Measurements from ENCODE around the gene ATP5F1D.
A peak's percentile ranks its signal among the peaks of the same experiment; 100 is the strongest.
"Not testable (repeated sequence)": the region's sequence is repeated elsewhere in the genome, so short reads cannot be mapped to it uniquely, and the experiment has no call there.

The ATP5F1D gene

DNA sequence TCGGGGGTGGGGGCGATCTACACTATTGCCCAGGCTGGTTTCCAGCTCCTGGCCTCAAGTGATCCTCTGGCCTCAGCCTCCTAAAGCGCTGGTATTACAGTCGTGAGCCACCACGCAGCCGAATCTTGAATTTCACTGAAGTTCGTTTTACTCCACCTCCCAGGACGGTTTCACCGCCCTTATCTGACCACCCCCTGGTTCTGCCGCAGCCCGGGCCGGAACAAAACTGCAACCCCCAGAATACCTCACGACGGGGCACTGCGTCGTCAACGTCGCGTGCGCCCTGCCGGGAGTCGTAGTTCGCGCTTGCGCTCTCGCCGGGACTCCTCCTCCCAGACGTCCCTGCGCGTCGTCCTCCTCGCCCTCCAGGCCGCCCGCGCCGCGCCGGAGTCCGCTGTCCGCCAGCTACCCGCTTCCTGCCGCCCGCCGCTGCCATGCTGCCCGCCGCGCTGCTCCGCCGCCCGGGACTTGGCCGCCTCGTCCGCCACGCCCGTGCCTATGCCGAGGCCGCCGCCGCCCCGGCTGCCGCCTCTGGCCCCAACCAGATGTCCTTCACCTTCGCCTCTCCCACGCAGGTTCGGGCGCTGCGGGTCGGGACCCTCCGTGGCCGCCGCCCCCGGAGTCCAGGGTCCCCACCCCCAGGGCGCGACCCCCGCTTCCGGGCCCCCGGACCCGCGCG is at the start of gene ATP5F1D:
TSS of gene ATP5F1D (plus strand) at position 335 of the 679 bp plus-strand sequence. CDS start at position 435, 100 bp downstream.
- peak; percentile 94 for DNase-seq

DNA sequence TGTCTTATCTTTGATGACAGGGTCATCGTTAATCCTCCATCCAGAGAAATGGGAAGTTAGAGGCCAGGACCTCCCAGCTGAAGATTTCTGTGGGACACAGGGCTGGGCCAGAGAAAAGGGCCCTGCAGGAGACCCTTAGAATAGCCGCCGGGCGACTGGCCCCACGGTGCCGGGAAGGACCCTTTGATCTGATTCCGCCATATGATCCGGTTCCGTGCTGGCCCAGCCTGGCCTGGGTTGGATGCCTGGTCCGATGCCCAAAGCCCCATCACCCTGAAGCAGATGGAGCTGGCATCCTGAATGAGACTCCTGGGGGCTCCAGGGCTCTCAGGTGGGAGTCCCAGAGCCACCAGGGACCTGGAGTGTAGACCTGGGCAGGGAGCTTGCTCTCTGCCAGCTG is 42.0 kb upstream of the ATP5F1D start:
- DNase-seq, result no peak

DNA sequence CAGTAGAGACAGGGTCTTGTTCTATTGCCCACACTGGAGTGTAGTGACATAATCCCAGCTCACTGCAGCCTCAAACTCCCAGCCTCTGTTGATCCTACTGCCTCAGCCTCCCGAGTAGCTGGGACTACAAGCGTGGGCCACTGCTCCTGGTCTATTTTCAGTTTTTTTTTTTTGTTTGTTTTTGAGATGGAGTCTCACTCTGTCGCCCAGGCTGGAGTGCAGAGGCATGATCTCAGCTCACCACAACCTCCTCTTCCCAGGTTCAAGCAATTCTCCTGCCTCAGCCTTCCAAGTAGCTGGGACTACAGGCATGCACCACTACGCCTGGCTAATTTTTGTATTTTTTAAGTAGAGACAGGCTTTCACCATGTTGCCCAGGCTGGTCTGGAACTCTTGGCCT is 40.9 kb upstream of the ATP5F1D start:
- DNase-seq, result not testable (repeated sequence)

DNA sequence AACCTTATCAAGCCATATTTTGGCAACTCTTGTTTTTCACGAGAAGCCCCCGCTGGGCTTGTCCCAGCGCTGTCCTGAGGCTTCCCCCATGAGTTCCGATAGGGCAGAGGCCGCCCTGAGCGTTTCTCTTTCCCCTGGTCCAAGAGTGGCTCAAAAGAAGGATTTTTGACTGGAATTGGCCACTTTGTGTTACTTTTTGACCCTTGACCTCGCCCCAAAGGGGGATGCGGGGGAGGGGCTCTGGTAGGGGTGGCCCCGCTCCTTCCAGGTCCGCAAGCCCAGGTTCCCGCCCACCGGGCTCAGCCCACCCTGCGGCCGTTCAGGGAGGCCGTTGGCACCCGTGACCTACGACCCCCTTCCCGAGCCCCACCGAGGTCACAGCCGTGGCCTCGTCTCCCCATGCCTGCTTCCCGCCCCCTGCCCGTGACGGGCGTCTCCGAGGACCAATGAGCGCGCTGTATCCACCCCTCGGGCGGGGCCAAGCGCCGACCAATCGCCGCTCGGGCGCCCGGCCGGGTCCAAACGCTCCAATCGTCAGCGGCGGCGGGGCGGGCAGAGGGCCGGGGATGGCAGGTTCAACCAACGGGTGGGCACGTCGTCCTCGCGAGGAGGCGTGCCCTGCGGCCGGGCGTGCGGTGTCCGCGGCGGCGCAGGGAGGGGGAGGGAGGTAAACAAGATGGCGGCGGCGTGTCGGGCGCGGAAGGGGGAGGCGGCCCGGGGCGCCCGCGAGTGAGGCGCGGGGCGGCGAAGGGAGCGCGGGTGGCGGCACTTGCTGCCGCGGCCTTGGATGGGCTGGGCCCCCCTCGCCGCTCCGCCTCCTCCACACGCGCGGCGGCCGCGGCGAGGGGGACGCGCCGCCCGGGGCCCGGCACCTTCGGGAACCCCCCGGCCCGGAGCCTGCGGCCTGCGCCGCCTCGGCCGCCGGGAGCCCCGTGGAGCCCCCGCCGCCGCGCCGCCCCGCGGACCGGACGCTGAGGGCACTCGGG is 36.1 kb upstream of the ATP5F1D start, which contains the start of gene STK11:
TSS of gene STK11 (plus strand) at position 665 of the 986 bp plus-strand sequence. CDS start 1,136 bp downstream, outside the sequence.
- DNase-seq, result peak; percentile 100

DNA sequence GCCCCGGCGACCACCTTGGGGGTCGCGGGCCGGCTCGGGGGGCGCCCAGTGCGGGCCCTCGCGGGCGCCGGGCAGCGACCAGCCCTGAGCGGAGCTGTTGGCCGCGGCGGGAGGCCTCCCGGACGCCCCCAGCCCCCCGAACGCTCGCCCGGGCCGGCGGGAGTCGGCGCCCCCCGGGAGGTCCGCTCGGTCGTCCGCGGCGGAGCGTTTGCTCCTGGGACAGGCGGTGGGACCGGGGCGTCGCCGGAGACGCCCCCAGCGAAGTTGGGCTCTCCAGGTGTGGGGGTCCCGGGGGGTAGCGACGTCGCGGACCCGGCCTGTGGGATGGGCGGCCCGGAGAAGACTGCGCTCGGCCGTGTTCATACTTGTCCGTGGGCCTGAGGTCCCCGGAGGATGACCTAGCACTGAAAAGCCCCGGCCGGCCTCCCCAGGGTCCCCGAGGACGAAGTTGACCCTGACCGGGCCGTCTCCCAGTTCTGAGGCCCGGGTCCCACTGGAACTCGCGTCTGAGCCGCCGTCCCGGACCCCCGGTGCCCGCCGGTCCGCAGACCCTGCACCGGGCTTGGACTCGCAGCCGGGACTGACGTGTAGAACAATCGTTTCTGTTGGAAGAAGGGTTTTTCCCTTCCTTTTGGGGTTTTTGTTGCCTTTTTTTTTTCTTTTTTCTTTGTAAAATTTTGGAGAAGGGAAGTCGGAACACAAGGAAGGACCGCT is 35.2 kb upstream of the ATP5F1D start:
- DNase-seq, result no peak

DNA sequence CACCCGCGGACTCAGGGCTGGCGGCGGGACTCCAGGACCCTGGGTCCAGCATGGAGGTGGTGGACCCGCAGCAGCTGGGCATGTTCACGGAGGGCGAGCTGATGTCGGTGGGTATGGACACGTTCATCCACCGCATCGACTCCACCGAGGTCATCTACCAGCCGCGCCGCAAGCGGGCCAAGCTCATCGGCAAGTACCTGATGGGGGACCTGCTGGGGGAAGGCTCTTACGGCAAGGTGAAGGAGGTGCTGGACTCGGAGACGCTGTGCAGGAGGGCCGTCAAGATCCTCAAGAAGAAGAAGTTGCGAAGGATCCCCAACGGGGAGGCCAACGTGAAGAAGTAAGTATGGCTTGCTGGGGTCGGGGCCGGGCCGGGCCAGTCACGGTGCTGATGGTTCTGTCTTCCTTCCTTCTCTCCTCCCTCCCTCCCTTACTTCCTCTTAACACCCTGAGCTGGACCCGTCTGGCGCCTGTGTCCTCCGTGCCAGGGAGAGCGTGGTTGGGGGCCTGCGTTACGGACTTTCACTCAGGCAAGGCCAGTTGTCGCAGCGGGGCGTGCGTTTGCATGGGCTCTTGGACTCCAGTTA is 34.6 kb upstream of the ATP5F1D start:
- peak; percentile 70 for DNase-seq

DNA sequence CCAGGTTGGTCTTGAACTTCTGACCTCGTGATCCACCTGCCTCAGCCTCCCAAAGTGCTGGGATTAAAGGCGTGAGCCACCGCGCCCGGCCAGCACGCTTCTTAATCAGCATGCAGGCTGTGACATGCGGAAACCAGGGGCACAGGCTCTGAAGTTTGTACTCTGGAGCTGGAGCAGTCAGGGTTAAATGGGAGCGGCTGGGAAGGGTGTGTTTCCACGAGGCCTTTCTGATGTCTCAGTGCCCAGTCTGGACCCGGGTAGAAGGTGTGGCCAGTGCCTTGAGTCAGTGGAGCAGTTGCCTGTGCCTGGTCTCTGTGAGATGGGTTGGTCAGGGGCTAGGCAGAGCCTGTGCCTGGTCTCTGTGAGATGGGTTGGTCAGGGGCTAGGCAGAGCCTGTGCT is 32.7 kb upstream of the ATP5F1D start:
- not testable (repeated sequence) for DNase-seq

DNA sequence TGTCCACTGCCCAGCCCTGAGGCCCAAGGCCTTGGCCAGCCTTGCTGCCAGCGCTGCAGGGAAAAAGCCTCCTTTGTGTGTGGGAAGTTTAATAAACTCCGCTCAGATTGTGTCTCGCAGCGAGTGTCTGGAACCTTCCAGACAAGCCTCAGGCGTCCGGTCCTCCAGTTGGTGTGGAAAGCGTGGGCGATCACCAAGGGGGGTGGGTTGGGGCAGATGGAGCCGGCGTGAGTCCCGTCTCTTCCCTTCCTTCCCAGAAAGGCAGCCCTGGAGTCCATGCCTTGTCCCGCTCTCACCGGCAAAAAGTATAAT is 31.4 kb upstream of the ATP5F1D start:
- no peak for DNase-seq

DNA sequence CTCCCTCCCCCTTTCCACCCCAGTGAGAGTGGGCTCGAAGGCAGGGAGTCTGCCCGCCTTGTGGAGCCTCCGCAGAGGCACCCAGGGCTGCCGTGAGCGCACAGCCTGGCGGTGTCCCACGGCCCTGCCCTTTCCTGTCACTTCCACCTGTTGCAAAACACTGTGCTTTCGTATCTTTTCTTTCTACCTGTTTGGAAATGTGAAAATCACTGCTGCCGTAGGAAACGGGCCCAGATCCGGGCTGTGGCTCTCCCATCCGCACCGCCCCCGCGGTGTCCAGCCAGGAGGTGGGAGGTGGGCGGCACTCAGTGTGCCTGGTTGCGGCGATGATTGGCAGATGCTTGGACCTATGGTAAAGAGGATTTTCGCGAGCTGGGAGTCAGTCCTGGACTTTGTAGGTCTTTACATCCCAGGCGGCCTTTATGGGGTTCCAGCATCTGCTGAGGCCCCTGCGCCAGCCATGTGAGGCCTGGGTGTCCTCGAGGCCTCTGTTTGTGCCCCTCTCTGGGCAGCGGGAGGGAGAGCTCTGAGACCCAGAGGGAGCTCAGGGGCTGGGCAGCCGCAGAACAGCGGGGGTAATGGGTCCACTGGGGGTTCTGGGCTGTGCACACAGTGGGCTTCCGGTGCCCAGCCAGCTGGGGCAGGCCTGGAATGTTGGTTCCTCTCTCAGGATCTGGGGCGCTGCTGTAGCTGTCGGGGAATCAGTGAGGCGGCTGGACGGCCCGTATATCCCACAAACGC is 29.9 kb upstream of the ATP5F1D start:
- no peak for DNase-seq

DNA sequence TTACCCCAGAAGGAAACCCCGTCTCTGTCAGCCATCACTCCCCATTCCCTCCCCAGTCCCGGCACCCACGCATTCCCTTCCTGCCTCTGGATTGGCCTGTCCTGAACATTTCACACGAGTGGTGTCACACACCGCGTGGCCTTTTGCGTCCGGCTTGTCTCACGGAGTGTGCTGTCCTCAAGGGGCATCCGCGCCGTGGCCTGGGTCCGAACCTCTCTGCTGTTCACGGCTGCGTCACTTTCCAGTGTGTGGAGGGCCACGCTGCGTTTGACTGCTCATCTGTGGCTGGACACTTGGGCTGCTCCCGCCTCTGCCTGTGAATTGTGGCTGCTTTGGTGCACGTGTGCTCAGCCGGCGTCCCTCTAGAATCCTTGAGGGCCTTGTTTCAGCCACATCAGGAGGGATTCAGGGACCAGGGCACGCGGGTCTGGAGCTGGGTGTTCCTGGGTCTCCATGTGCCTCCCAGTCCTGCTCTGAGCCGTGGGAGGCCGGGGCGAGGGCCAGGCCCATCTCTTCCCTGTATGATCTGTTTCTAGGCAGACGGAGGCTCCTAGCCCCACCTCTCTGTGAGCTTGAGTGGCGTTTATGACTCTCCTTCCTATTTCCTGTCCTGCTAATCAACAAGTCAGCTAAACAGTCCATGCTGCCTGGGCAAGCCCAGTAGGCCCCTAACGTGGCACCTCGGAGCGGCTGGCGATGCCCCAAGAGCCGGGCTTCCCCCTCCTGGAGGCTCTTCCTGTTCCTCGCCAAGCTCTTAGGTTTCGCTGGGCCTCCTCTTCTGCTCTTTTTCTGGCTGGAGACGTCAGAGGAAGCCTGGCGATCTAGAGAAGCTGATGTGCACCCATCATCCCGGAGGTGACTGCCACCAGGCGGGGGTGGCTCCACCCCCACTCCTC is 27.9 kb upstream of the ATP5F1D start:
- DNase-seq, result no peak

DNA sequence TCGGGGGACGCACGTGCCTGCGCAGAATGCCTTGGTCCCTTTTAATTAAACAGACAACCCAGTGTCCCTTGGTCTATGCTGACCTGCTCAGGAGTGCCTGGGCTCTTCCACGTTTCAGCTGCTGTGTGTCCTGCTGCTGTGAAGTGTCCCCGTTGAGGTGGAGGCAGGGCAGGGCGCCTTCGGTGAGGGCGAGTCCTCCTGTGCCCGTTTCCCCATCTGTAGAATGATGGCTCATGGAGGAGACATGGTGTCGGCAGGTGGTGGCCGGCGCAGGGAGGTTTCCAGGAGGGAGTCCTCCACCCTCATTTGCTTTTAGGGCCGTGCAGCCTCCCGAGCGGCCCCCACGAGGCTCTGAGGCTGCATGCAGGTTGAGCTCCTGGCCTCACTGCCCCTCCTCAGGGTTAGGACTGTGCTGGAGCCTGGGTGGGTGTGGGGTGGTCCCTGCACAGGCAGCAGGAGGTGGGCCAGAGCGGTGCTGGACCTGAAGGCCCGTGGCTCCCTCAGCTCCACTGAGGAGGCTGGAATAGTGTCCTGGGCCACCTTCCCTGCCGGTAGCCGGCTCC is 27.2 kb upstream of the ATP5F1D start:
- no peak for DNase-seq

DNA sequence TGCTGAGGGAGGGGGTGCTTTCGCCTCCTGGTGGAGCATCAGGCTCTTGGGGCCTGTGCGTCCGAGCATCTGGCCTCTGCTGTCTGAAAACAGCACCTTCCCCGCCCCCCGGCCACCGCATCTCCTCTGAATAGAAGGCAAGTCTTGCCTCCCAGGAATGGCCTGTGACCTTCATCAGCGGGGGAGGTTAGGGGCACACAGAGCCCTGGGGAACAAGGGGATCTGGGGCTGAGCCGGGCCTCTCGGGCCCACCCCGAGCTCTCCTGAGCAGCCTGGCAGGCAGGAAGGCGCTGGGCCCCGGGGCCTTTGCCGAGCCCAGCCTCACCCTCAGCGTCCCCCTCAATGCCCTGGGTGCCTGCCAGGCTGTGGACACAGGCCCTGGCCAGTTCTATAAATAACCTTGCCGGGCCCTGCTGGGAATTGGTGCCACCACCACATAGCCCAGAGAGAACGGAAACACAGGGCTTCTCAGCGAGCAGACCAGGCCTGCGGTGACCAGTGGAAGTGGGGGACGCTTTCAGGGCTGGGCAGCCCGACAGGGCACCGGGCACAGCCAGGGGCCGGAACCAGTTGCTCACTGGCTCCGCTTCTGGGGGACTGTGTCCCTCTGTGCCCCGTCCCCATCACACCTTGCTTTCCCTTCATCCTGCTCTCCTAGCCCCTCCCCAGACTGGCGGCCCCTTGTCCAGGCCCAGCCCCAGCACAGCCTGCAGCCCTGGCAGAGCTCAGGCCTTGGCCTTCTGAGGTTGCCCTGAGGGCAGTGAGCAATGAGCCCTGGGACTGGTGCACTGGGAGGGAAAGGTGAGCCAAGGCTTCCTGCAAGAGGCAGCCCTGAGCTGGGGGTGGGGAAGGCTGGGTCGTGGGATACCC is 26.5 kb upstream of the ATP5F1D start:
- DNase-seq, result no peak

DNA sequence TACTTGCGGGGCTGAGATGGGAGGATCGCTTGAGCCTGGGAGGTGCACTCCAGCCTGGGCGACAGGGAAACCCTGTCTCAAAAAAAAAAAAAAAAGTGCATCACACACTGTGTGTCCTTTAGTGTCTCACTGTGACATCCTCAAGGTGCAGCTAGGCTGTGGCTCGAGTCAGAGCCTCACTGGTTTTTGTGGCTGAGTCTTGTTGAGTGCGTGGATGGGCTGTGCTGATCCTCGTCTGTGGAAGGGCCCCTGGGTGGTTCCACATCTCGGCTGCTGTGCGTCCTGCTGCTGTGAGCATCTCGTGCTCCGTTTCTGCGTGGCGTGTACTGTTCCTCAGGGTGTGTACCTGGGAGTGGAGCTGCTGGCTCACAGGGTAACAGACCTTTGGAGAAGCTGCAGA is 24.8 kb upstream of the ATP5F1D start:
- no peak for DNase-seq

DNA sequence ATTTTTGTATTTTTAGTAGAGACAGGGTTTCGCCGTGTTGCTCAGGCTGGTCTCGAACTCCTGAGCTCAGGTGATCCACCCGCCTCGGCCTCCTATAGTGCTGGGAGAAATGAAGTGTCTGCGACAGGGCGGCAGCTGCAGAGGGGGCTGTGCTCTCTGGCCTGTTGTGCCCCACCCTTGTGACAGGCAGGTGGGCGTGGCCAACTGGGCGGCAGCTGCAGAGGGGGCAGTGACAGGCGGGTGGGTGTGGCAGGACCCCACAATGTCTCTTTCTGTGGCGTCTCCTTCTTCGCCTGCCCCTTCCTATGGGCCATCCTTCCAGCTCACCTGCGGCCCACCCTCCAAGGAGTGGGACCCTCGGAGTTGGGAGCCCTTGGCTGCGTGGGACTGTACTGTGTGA is 24.2 kb upstream of the ATP5F1D start:
- DNase-seq, result no peak

DNA sequence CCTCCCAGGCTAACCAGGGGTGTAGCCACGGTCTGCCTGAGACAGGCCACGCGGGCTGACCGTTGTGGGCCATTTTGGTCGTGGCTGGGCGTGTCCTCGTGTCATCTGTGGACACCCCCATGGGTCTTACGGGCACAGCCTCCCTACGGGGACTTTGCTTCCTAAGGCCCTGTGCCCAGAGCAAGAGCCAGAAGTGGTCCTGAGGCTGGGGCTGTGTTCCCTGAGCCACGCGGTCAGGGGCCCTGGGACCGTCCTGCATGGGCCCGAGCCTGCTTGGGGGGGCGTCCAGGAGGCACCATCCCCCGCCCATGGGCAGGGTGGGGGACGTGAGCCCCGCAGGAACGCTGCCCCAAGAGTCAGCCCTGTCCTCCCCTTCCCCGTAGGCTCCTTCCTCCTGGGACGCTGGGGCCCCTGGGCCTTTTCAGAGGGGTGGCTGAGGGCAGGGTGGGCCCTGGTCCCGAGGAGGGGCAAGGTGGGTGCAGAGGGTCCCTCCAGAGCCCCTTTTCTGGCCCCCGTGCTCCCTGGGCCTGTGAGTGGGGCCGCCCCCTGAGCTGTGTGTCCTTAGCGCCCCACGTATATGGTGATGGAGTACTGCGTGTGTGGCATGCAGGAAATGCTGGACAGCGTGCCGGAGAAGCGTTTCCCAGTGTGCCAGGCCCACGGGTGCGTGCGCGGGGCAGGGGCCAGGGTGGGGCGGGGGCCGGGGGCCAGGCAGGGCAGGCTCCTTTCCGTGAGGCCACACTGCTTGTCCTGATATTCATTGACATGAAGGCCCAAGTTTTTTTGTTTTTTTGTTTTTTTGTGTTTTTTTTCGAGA is 22.6 kb upstream of the ATP5F1D start:
- no peak for DNase-seq

DNA sequence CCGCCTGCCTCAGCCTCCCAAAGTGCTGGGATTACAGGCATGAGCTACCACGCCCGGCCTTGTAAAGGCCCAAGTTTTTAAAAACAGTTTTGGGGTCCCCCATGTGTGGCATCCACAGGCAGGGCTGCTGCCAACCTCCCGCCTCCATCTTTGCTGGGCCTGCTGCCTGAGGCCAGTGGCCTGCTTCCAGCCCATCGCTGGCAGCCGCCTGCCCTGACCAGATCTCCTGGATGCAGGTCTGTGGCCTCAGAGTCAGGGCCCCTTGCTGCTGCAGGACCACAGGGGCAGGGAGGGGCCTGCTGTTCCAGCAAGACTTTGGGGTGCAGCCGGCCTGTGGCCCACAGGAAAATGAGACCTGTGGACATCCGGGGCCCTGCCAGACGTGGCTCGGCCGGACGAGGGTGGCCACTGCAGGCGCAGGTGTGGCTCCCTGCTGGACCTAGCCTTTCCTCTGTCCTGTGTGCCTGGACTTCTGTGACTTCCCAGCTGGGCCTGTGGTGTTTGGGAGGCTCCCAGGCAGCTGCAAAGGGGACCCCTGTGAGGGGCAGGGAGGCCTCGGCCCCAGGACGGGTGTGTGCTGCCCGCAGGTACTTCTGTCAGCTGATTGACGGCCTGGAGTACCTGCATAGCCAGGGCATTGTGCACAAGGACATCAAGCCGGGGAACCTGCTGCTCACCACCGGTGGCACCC is 21.6 kb upstream of the ATP5F1D start:
- no peak for DNase-seq

DNA sequence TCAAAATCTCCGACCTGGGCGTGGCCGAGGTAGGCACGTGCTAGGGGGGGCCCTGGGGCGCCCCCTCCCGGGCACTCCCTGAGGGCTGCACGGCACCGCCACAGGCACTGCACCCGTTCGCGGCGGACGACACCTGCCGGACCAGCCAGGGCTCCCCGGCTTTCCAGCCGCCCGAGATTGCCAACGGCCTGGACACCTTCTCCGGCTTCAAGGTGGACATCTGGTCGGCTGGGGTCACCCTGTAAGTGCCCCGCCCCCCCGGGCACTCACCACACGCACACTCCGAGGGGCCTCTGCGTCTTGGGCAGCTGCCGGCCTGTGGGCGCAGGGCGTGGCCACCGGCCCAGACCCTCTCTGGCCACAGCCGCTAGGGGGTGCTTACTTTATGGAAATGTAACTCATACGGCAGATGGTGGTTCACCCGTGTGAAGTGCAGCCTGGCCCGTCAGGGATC is 21.0 kb upstream of the ATP5F1D start:
- no peak for DNase-seq
